HG02642 (cell line): ENCODE measurements around the gene TBC1D24.

Source experiments
- ATAC-seq: cut with Tn5 transposase; IDR thresholded peaks from one replicate; pipeline ENCODE4 v1.9.1; 2021; ENCODE audit warnings: mild to moderate bottlenecking; ENCODE audit not compliant: unreplicated experiment, poor library complexity

Gene TBC1D24

DNA sequence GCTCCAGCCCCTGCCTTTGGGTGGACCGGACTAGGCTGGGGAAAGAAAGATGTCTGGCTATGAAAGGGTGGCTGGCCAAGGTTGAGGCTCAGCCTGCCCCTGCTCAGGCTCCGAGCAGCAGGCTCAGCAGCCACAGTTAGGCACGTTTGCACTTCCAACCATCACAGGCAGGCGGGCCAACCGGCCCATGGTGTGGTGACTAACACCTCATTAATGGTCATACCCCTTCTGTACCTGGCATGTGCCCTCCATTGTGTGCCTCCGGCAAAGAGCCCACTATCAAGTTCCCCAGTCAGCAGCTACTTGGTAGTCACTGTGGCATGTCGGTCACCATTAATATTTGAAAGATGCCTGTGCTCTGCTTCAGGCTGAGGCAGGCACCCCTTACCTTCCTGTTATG is 6.7 kb downstream of the TBC1D24 start:
- ATAC-seq, result no peak

DNA sequence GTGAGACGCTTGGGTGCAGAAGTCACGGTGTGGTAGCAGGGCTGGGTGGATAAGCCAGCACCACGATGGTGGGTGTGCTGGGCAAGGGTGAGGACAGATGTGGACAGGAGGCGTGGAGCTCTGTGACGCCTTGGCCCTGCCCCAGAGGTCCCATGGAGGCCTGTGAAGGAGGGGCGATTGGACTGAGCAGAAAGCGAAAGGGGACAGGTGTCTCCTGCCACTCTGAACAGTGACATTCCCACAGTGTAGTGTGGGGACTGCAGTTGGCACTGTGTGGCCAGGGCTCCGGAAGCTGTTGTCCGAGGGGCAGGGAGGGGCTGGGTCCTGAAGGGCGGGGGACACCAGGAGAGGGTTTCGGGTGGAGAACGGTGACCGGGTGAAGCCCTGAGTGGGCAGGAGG is 7.3 kb downstream of the TBC1D24 start:
- no peak for ATAC-seq

DNA sequence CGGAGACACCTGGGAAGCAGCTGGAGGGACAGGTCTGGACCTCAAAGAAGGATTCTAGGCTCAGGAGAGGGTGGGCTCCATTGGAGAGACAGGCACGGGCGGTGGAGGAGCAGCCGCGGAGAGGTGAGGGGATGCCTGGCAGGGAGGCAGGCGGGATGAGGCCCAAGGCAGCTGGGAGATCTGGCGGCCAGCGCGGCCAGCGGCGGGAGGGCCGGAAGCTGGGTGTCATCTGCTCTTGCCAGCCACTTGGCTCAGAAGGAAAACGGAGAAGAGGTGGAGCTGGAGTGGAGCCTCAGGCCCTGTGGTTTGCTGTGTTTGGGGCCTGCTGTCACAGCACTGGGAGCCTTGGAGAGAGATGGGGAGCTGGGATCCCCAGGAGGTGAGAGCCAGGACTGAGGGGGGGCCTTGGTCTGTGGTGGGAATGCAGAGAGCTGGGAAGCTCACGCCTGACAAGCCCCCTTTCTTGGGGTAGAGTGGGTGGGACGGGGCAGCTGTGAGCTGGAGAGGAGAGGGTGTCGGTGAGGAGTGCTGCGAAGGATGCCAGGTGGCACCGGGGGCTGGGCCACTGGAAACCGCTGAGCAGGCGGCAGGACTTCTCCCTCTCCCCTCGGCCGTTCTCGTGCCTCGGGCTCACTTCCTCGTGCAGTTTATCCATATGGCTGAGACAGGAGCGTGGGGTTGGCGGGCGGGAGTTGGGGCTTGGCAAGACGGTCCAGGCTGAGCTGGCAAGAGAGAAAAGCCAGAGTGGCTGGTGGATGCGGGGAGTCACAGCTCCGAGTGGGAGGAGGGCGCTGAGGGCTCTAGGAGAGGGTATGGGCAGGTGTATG is 8.0 kb downstream of the TBC1D24 start:
- ATAC-seq, result no peak

DNA sequence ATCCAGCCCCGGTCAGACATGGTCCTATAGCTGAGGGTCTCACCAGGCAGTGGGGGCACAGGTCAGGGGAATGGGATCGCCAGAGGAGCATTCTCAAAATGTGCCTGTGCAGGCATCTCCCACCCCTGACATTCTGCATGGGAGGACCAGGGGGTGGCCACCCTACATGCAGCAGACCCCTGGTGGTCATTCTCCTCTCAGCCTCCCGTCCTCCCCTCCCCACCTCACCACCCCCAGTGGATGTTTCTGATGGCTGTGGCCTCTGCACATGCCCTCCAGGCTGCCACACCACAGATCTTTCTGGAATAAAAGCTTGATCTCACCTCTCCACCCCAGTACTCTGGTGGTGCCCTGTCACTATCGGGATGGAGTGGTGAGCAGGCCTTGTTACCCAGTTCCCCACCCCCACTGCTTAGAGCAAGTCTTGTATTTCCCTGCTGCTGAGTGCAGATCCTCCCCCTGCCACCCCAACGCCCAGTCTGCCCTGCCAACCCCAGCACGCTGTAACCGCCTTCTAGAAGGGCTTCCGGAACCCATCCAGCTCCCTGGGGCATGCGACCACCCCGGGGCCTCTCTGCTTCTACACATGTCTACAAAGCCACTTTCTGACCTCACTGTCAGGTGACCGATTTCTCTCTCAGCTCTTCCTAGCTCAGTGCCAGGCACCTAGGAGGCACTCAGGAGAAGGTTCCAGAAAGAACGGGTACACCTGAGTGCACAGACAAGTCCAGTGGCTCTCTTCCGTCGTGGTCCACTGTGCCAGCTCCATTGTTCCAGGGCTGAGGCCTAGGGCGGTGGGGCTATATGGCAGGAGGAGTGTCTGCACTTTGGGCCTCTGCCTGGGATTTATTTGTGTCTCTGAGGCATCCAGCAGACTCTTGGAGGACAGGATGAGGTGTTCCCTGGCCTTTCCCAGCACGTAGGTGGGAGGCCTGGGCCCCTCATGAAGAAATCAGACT is 9.3 kb downstream of the TBC1D24 start:
- no peak for ATAC-seq

DNA sequence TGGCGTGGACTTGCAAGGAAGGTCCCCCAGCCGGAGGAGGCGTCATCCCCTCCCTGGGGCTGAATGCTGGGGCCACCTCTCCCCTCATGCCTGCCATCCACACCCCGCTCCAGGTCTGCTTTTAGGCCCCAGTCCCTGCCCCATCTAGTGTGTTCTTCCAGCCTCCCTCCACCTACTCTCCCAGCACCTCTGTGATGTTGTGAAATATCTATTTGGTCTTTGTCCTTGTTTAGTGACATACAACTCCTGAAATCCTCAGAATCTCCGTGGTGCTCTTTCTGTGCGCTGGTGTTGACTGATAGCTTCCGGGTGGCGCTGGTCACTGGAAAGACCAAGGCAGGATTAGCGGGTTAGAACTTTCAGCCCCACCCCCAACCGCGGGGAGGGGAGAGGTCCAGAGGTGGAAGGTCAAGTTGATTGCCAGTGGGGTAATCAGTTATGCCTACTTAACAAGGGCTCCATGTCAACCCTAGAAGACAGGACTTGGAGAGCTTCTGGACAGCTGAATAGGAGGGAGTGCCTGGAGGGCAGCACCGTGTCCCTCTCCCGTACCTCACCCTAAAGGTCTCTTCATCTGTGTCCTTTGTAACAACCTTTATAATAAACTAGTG is 10.1 kb downstream of the TBC1D24 start:
- ATAC-seq, result no peak

DNA sequence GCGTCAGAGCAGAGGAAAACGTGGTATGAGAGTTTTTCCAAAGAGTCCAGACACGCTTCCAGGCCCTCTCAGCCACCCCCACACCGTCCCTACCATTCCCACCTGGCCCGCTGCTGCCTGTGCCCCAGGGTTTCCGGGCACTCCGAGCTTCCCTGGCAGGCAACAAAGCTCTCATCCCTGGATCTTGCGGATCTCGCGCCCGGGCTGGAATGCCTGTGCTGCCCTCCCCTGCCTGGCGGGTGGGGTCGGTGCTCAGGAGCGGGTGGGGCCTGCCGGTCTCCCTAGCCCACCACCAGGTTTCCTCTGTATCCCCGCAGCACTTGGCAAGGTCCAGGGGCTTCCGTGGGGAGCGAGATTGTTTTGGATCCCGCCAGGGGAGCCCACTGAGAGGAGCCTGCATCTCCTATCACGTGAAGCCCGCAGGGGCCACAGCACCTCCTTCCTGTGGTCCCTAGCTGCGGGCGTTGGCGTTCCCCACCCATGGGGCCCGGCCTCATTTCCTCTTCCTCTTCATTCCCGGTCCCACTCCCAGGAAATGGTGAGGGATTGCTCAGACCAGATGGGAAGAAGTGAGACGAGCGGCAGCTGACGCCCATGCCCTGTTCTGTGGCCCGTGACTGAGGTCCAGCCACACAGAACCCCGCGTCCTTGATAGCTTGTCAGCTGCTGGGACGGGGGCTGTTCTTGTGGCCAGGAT is 11.0 kb downstream of the TBC1D24 start:
- ATAC-seq, result no peak

DNA sequence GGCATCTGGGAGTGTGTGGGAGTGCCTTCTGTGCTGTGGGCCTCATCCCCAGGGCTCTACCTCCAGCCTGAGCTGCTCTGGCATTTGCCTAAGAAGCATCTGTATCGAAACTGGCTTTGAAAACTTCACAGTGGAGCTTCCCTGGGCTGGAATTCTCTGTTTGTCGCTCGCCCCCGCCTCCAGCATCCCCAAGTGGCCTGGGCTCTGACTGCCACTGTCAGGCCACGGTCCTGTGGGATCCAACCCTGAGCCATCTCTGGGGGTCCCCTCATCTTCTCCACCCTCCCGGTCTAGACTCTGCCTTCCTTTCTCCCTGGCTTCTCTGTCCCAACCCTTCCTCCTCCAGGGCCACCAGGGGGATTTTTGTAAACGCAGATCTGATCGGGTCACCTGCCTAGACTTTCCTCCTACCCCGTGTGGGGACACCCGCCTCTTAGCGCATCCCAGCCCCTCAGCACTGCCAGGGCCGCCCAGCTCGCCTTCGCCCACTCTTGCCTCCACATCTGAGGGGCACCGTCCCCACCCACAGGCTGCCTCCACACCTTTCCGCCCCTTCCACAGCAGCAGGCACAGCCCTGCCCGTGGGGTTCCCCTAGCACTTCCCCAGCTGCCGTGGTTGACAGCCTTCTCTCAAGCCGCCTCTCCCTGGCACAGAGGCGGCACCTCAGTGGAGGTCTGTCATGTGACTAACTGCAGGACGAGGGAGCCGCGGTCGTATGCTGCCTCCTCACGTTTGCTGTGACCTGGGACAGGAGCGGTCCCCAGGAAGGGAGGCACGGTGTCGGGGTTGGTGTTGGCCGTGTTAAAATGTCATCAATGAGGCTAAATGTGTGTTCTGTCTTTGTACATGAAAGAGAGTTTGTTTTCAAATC is 12.0 kb downstream of the TBC1D24 start:
- peak; percentile 57 for ATAC-seq

DNA sequence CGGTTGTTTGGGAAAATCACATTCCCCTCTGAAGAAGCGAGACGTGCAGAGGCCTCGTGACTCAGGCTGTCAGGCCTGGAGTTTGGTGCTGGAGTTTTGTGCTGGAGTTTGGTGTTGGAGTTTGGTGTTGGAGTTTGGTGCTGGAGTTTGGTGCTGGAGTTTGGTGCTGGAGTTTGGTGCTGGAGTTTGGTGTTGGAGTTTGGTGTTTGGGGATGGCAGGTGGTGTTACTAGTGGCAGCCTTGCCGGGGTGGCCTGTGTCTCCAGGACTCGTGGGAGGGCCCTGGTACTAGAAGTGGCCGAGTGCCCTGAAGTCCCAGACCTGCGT is 12.6 kb downstream of the TBC1D24 start:
- no peak for ATAC-seq

DNA sequence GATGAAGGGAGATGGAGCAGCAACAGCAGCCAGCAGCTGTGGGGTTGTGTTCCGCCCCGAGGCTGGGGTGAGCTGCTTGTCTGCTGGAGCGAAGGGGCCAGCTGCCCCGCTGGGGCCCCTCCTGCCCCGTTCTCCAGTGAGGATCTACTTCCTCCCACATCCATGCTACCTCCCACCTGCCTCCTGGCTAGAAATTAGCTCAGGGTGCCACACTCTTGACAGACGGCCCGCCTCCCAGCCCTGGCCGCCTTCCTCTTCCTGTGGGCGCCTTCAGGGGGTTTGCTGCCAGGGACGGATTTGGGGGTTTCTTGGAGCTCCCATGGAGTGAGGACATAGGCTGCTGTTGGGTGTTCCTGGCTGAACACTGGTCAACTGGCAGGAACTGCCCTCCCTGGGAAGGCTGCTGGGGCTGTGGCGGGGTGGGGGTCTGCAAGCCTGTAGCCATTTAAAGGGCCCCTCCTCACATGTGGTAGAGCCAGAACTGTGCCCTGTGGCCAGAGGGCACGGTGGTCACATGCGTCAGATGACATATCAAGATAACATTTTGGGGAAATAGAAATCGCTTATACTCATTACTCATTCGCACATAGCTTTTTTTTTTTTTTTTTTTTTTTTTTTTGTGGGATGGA is 13.1 kb downstream of the TBC1D24 start:
- ATAC-seq, result no peak

DNA sequence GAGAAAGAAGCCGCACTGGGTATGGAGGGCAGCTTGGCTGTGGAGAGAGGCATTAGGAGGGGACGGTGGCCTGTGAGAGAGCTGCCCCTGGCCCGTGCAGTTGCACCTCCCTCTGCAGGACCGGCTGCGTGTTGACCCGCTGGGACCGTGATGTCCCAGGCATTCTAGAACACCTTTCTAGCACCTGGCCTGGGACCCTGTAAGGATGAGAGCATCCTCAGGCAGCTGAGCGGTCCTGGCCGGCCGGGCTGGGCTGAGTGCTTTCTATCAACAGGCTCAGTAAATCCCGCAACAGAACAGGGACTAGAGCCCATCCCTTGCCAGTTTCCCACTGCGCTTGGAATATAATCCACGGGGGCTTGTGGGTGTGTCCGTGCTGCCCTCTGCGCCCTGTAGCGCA is 14.7 kb downstream of the TBC1D24 start:
- ATAC-seq, result no peak

DNA sequence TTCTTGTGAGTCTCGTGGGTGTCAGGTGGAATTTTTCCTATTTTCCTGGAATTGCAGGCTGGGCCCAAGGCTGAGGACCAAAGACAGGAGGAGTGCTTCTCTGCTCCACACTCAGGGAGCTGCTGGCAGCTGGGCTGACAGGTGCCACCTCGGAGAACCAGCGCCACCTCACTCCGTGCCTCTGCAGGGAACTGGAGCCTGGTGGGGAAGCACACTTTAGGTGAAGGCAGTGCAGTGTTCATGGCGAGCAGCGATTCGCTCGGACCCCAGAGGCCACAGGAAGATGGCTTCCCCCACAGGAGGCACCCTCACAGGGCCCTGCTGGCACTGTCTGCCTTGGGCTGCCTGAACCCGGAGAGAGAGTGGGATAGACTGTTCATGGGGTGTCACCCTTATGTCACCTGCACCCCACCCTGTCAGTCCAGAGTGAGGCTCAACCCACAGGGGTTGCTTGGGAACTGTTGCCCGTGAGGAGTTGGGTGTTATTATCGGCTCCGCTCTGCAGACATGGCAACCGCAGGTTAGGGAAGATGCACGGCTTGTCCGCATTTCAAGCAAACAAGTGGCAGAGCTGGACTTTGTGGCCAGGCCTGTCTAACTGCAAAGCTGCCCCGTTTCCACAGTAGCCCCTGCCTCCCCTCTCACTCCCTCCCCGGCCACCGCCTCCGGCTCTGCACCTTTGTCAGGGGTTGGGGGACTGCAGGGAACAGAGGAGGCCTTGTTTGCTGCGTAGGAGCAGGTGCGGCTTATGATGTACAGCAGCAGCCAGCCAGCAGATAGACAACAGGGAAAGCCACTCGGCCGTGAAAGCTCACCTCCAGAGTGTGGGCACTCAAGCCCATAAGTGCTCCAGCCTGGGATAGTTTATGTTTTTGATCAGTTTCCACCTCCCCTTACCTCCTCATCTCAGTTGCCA is 15.5 kb downstream of the TBC1D24 start:
- ATAC-seq, result no peak

DNA sequence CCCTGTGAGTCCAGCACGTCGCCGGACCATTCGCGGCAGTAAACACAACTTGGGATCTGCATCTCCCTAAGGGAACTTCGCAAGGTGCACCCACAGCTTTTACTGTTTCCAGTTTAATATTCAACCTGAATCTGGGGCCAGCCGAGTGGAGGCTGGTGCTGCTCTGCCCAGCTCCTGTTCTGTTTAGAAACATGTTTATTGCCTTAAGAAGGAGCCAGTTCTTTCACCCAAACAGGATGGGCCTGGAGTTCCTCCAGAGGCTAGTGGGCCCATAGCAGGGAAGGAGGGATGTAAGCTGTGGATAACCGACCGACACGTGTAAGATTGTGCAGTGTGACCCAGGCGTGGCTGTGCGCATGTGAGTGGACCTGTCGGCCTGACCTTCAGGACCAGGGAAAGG is 17.4 kb downstream of the TBC1D24 start:
- no peak for ATAC-seq

DNA sequence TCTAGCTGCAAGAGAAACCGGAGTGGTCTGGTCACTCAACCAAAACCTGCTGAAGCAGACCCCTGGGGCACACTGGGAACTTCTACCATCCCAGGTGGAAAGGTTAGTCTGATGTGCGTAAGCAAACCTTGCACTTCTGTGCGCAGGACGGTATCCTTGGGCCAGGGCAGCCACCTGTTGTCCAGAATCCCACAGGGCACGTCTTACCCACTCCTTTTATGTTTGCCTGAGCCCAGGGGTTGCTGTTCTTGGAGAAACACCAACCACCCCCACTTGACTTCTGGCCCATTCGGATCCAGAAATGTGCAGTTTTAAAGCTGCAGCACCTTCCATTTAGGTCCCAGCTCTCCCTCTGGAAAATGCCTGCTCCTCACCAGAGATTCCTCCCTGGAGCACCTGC is 18.7 kb downstream of the TBC1D24 start:
- no peak for ATAC-seq

DNA sequence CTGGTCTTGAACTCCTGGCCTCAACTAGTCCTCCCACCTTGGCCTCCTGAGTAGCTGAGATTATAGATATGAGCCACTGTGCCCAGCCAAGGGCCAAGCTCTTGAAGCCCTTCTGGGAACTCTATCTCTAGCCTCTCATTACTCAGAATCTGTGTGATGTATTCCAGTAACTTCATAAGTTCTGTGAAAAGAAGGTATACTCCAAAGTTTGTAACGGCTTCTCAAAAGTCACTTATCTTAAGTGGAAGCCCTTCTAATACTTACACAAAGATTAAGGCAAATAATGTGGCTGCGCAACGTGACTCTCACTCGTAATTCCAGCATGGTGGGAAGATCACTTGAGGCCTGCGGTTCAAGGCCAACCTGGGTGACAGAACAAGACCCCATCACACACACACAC is 19.7 kb downstream of the TBC1D24 start:
- ATAC-seq, result no peak

DNA sequence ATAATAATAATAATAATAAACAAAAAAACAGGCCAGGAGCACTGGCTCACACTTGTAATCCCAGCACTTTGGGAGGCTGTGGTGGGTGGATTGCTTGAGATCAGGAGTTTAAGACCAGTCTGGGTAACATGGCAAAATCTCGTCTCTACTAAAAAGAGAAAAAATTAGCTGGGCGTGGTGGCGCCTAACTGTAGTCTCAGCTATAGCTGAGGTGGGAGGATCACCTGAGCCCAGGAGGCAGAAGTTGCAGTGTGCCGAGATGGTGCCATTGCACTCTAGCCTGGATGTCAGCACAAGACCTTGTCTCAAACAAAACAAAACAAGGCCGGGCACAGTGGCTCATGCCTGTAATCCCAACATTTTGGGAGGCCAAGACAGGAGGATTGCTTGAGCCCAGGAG is 20.1 kb downstream of the TBC1D24 start:
- ATAC-seq, result no peak

DNA sequence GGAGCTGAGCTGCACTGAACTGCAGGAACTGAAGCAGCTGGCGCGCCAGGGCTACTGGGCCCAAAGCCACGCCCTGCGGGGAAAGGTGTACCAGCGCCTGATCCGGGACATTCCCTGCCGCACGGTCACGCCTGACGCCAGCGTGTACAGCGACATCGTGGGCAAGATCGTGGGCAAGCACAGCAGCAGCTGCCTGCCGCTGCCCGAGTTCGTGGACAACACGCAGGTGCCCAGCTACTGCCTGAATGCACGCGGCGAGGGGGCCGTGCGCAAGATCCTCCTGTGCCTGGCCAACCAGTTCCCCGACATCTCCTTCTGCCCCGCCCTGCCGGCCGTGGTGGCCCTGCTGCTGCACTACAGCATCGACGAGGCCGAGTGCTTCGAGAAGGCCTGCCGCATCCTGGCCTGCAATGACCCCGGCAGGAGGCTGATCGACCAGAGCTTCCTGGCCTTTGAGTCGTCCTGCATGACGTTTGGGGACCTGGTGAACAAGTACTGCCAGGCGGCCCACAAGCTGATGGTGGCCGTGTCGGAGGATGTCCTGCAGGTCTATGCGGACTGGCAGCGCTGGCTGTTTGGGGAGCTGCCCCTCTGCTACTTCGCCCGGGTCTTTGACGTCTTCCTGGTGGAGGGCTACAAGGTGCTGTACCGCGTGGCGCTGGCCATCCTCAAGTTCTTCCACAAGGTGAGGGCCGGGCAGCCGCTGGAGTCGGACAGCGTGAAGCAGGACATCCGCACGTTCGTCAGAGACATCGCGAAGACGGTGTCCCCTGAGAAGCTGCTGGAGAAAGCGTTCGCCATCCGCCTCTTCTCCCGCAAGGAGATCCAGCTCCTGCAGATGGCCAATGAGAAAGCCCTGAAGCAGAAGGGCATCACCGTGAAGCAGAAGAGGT is 21.5 kb downstream of the TBC1D24 start:
- ATAC-seq, result no peak

DNA sequence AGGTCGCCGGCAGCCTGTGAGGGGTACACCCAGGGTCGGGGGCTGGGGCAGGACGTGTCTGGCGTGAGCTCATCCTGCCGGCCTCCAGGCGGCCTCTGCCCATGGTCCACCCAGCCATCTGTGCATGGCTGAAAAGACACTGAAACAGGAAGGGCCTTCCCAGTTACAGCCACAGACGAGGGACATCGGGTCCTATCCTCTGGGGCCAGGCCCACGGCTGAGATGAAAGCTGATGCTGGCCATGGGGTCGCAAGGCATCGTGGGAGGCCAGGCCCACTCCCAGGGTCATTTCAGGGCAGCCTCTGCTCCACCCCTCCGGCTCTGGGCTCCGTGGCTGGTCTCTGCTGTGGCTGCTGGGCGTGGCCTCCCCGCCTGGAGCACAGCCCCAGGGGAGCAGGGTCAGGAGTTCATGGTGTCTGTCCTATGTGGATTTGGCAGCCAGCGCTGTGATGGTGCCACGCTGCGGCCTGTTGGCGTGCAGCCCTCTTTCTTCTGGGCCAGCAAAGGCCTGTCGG is 22.2 kb downstream of the TBC1D24 start:
- ATAC-seq, result no peak
